Activated CD8-positive, alpha-beta memory T cell treated with anti-CD3 and anti-CD28 coated beads, Interleukin-2, amount 50 U/mL, for 24 hours (primary cell): ENCODE results near the gene RAP1GAP.
"Not testable (repeated sequence)": the region's sequence is repeated elsewhere in the genome, so short reads cannot be mapped to it uniquely, and the experiment has no call there.

Experiments used
- DNase-seq: peaks from one replicate; pipeline ENCODE4 v3.0.0-alpha.2; 2020; ENCODE audit errors: extremely low read depth

Gene RAP1GAP

DNA sequence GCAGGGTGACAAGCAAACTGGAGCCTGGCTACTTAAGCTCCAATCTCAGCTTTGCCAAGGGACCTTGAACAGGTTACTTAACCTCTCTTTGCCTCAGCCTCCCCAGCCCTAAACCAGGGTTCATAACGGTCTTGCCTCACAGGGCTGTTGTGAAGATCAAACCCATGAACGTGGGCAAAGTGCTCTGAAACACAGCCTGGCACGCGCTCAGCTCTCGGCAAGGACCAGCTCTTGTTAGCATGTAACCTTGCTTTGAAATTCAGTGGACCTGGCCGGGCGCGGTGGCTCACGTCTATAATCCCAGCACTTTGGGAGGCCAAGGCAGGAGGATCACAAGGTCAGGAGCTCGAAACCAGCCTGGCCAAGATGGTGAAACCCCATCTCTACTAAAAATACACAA is 24.8 kb downstream of the RAP1GAP start:
- no peak for DNase-seq

DNA sequence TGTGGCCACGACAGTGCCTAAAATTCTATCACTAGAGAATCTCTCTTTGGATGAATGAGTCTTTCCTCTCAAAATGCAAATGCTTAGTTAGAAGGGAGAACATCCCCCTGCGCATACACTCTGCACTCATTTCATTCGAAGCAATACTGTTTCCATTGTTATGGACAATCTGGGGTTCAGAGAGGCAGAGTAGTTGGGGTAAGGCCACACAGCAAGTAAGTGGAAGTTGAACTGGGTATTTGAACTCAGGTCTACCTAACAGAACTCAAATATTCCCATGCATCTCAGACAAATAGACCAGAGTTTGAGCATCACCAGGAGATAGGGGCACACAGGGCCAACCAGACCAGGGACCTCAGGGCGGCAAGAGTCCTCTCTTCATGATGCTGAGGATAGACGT is 25.5 kb downstream of the RAP1GAP start:
- DNase-seq = no peak

DNA sequence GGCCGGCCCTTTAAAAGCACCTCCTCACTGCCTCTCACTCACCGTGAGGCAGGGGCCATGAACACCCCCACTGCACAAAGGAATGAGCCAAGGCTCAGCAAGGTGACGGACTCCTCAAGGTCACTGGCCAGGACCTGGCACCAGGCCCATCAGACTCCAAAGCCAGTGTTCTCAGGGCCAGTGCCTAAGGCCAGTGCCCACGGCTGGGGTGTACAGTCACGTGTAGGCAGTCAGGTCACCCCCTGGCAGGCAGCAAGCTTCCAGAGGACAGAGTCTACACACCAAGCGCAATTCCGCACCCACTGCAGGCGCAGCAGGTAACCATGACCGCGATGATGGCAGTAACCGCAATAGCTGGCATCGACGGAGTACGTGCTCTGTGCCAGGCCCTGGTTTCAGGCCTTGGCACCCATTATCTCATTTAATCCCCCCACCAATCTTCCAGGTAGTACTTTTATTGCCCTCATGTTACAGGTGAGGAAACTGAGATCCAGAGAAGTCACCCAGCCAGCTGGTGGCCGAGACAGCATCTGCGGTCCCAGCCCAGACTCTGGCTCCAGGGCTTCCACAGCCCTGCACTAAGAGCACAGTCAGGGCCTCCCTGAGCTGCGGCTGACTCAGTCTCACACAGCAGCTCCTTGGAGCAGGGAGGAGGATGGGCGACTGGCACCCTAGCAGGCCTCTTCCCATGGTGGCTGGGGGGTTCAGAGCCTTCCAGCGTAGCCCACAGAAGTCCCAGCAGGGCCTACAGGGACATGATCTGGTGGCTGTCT is 27.0 kb downstream of the RAP1GAP start:
- no peak for DNase-seq

DNA sequence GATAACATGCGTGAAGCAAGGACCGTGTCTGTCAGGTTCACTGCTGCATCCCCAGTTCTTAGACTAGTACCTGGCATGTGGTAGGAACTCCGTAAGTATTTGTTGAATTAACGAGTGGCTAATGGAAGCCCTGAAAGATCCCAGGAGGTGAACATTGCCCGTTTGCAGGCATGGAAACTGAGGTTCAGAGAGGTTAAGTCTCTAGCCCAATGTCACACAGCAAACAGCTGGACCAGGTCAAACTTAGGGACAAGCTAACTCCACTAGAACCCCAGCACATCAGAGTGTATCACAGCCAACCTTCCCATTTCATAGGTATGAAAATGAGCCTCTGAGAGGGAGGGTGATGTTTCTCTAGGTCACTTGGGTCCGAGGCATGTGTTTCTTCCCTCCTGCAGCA is 27.6 kb downstream of the RAP1GAP start:
- DNase-seq = no peak

DNA sequence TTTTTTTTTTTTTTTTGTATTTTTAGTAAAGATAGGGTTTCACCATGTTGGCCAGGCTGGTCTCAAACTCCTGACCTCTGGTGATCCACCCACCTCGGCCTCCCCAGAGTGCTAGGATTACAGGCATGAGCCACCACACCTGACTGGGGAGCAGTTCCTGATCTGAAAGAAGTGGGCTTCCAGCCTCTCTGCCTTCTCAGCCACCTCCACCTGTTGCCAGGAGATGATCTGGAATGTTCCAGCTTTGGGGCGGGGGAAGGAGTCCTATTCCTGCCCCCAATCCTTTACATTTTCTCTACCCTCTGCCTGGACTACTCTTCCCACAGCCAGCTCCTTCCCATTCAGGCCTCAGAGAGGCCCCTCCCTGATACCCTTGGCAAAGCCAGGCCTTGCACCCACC is 28.1 kb downstream of the RAP1GAP start:
- DNase-seq = no peak

DNA sequence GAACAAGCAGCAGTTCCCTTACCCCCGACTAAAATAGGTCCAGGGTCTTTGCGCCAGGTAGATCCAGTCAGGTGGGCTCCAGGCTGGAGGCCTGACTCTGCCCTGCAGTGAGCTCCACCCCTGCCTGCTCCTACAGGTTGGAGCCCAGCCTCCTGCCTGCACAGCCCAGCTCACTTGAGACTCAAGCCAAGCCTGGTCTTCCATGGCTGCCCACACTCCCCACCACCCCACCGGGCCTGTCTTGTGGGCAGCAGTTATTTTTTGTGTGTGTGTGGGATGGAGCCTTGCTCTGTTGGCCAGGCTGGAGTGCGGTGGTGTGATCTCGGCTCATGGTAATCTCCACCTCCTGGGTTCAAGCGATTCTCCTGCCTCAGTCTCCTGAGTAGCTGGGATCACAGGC is 28.5 kb downstream of the RAP1GAP start:
- DNase-seq = no peak

DNA sequence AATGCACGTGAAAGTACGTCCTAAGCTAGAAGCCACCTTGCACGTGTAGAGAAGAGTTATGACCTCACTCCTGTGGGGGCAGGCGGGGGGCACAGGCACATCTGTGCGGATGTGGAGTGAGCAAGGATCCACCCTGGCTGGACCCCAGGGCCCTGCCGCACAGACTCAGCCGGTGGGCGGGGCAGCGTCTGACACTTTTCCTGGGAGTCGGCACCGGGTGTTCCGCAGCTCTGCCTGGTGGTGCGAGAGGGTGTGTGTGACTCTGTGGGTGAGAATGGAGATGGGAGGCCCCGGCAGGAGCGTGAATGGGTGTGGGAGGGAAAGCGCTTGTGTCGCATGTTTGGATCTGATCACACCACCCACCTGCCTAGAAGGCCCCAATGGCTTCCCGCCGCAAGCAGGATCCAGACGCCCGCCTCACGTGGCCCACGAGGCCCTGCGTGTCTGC is 29.5 kb downstream of the RAP1GAP start:
- no peak for DNase-seq

DNA sequence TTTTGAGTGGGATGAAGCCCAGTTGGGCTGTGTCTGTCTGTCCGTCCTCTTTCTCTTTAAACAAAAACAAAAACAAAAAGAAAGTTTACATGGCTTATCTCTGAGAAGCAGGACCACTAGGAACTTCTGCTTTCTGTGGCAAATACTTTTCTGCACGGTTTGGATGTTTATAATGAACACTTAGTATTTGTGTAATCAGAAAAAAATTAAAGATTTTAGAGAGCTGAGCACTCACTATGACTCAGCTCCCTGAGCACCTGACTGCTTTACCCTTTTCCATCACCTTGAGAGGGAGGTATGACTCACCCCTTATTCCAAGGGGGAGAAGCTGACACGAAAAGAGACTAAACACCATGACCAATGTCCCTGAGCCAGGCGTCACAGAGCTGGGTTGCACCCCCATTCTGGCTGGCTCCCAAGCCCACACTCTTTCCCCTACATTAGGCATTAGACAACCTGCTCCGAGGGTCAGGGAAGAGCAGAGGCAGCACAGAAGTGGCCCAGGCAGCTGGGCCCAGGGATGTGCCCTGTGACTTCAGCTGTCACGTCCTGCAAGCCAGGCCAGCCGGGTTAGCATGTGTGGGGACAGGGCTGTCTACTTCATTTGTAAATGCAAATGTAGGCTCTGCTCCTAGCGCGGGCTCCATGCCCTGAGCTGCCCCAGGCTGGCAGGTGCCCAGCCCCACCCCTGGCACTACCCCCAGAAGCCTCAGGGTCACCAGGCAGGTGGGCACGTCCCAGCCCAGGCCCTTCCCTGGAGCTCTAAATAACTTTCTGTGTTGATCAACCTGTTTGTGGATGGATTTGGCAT is 30.4 kb downstream of the RAP1GAP start:
- DNase-seq = no peak

DNA sequence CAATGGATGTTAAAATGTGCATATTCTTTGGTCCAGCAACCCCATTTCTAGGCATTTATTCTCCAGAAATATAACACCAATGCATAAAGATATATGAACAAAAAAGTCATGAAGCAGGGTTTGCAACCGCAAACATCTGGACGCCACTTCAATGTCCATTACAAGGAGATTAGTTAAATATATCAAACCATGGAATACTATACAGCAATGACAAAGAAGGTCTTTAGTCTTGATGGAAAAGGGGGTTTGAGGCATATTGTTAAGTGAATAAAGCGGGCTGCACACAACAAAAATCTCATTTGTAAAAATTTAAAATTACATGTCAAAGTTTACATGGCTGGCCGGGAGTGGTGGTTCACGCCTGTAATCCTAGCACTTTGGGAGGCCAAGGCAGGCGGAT is 31.6 kb downstream of the RAP1GAP start:
- DNase-seq = no peak

DNA sequence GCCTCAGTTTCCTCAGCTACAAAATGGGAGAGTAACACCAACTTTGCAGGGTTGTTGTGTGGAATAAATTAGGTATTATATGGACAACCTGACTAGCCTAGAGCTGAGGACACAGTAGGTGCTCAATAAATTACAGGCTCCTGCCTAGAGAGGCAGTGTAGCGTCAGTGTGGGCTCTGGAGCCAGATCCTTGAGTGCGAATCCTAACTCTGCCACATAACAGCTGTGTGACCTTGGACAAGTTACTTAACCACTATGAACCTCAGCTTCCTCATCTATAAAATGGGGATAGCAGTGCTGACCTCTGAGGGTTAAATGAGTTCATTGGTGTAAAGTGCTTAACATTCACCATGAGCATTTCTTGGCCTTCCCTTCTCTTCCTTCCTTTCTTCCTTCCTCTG is 33.1 kb downstream of the RAP1GAP start:
- no peak for DNase-seq

DNA sequence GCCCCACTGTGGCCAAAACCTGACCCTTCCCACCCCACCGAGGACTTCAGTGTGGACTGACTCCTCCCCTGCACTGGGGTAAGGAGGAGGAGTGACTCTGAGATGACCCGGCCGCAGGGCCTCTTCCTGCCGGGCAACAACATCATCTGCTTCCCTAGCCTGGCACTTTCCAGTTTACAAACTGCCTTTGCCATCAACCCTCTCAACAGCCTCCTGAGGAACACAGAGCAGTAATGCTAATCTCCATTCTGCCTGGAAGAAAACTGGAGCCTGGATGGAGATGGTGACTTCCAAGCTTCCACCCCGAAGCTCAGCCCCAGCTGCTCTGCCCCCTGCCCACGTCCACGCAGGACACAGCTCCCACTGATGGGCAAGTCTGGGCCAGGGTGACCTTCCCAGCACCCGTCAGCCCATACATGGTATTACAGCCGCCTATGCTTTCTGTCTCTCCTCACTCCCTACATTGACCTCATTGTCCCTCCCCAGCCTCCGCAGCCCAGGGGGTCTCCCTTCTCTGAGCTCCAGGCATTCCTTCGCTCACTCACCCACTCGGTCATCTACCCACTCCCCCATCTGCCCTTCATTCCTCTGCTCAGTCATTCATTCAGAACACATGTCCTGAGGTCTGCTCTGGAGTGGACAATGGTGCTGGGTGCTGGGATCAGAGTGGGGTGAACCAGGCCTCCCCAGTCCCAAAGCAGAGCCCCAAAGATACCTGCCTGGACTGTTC is 34.2 kb downstream of the RAP1GAP start:
- DNase-seq = no peak

DNA sequence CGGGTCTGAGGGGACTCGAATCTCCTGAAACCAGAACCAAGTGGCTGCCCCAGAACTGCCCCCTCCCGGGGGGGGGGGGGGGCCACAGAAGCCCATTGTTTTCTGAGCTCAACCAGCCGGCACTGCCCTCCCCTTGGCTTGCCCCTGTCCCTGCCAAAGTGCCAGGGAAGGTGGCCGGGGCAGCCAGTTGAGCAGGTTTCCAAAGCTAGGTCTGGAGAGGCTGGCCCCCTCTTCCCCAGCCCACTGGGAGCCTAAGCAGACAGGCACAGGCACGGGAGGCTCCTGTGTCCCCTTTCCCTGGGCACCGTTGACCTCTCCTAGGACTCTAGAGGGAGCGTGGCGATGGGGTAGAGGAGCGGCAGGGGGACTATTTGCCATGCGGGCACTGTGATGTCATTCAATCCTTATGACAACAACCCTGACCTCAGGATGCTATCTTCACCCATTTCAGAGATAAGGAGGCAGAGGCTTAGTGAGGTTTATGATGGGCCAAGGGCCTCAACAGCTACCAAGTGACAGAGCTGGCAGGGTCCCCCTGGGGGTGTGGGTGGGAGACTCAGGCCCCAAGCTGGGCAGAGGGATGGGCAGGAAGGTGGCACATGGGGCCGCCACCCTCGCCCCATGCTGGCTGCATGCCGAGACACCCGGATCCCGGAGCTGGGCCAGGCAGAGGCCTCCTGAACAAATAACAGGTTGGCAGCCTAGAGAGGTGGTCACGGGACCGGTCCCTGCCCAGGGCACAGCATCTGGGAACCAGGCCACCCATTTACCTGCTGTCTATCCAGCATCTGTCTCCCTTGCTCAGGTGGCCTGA is 35.0 kb downstream of the RAP1GAP start:
- no peak for DNase-seq

DNA sequence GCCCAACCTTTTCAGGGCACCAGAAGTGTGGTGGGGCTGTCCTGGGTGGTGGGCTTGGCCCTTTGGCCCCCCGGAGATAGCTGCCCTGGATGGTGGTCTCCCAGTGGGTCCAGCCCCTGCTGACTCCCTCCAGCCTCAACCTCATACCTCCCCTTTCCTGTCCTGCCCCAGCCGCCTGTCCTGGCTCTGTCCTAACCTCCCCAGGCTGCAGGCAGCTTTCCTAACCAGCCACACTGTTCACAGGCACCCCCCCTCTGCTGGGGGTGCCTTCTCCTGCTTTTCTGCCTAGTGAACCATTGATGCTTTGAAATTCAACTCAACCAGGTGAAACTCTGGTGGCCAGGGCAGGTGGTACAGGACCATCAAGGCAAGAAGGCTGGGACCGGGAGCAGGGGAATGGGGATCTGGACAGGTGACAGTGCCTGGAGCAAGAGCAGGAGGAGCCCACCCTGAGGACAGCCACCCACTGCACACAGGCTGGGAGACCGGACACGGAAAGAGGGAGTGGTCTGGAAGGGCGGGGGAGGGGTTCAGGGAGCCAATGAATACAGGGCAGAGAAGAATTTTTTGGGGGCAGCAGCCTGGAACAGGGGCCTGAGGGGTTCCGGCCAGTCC is 35.9 kb downstream of the RAP1GAP start:
- DNase-seq = no peak

DNA sequence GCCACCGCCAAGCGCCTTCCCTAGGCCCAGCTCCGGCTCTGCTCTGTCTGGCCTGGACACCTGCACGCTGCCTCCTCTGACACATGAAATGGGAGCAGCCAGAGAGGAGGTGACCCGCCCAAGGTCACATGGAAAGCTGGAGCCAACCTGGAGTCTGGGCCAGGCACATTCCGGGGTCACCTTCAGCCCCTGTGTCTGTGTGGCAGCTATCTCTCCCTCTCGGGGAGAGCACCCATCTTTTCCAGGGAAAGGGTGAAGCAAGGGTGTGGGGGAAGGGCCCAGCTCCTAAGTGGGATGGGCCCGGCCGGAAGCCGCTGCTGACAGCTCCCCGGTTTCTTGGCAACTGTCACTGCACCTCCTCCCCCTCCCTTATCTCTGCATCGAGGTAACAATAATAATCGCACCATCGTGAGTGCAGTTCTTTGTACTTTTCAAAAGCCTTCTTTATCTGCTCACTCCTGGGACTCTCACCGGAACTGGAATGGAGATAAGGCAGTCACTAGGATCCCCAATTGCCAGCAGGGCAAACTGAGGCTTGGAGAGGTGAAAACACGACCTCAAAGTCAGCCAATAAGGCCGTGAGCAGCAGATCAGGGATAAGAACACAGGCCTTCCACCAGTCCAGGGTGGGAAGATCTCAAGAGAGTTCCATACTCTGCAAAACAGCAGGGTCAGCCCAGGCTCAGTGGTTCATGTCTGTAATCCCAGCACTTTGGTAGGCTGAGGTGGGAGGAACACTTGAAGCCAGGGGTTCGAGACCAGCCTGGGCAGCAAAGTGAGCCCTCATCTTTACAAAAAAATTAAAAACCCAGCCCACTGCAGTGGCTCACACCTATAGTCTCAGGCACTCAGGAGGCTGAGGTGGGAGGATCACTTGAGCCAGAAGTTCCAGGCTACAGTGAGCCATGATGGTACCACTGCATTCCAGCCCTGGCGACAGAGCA is 36.9 kb downstream of the RAP1GAP start:
- DNase-seq = no peak

DNA sequence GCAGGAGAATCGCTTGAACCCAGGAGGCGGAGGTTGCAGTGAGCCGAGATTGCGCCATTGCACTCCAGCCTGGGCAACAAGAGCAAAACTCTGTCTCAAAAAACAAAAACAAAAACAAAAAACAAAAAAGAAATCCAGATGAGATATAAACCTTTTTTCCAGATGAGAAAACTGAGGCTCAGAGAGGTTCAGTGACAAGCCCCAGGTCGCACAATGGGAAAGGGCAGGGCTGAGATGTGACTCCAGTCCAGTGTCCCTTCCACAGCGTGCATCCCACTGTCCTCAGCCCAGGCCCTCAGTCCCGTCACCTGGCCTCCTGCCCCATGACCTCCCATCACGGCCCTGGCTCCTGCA is 37.6 kb downstream of the RAP1GAP start:
- not testable (repeated sequence) for DNase-seq

DNA sequence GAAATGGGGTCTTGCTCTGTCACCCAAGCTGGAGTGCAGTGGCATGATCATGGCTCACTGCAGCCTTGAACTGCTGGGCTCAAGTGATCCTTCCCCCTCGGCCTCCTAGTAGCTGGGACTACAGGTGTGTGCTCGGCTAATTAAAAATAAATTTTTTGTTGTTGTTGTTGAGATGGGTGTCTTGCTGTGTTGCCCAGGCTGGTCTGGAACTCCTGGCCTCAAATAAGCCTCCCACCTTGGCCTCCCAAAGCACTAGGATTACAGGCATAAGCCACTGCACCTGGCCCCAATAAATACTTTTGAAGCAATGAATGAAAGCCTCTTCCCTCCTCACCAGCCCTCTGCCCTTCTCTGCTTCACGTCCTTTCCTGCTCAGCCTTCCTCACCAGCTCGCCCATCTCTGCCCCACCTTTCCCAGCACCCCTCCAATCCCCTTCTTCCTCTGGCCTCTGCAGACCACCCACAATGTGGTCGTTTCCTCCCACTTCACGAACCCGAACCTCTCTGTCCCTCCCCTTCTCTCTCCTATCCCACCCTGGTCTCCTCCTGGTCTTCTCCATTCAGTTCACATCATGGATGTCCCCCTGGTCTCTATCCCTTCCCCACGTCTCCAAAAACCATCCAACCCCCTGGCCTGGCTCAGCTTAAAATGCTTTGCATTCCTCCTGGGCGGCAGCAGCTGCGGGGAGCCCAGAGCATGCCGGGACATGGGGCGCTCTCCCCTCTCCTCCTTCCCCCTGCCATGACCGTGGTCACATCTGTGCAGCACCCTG is 38.4 kb downstream of the RAP1GAP start:
- DNase-seq = no peak

DNA sequence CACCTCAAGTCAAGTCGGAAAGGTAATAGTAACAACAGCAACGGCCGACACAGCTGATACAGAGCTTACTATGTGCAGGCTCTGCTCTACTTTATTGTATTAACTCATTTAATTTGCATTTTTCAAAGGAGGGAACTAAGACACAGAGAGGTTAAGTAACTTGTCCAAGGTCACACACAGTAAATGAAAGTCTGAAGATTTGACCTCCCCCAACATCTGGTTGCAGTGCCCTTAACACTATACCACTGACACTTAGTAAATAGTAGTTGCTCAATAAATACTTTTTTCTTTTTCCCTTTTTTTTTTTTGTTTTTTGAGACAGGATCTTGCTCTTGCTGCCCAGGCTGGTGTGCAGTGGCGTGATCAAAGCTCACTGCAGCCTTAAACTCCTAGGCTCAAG is 39.2 kb downstream of the RAP1GAP start:
- DNase-seq = no peak

DNA sequence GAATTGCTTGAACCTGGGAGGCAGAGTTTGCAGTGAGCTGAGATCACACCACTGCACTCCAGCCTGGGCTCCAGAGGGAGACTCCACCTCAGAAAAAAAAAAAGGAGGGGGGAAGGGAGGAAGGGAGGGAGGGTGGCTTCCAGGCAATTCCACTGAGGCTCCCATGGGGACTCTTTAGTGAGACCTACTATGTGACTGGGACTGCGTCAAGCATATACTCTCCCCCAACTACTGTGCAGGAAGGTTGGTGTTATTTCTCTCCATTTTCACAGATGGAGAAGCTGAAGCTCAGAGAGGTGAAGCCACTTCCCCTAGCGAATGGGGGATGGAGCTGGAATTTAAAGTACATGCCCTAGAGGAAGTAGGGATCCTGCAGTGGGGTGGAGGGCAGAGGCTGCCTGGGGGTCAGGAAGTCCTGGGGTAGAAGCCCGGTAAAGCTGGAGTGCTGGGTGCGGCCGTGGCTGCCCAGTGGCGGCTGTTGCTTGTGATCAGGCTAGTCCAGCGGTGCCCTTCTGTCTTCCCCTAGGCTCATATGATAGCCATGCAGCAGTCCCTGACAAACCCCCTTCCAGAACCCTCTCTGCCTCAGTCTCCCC is 40.3 kb downstream of the RAP1GAP start:
- DNase-seq = no peak

DNA sequence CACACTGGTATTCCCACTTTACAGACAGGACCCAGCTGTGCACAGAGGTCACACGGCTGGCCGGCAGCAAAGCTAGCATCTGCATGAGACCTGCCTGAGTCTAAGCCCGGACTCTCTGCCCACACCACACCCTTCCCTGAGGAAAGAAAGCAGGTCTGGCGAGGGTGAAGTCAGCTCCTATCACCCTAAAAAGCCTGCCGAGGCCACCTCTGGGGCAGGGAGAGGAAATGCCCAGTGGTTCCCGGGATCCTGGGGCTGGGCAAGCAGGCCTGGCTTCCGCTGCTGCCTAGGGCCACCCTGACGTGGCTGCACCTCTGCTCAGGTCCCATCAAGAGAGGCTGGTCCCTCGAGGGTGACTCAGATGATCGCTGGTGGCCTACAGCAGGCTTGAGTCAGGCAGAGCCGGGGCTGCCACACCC is 42.2 kb downstream of the RAP1GAP start:
- no peak for DNase-seq
